K562 (cell line): ENCODE results near the gene PRR36. TPM values are rescaled to one million over a fixed set of nuclear protein-coding genes. Genes with fewer than 3 reads are reported as not detected.

ENCODE experiments used
- ATF3 ChIP-seq, 2 experiments: fragments of 450-650 bp in 1 of 2; sonication (generic) in 1 of 2; formaldehyde crosslinking in 1 of 2; IDR thresholded peaks in 1 of 2; conservative IDR thresholded peaks in 1 of 2; 2 replicates each; pipeline versions ENCODE4 v1.6.1 to v1.8.1; 2016 to 2023; ENCODE audit warnings: mild to moderate bottlenecking in 2 of 2, moderate library complexity in 2 of 2, inconsistent platforms in 1 of 2, missing genetic modification reagents in 1 of 2
- CAMTA2 ChIP-seq: fragments of 250-450 bp; sonication (Bioruptor Pico); conservative IDR thresholded peaks from 2 replicates; pipeline ENCODE4 v1.5.1; 2022
- CBFA2T3 ChIP-seq: fragments of 450-650 bp; IDR thresholded peaks from 2 replicates; pipeline ENCODE4 v1.6.1; 2017
- DDX20 ChIP-seq: fragments of 450-650 bp; IDR thresholded peaks from 2 replicates; pipeline ENCODE4 v1.6.1; 2016; ENCODE audit warnings: missing genetic modification characterization, low read depth, mild to moderate bottlenecking, missing compliant biosample characterization, moderate library complexity
- EP400 ChIP-seq: fragments of 450-650 bp; IDR thresholded peaks from 2 replicates; pipeline ENCODE4 v1.6.1; 2017; ENCODE audit warnings: antibody characterized with exemption, mild to moderate bottlenecking, moderate library complexity
- FOSL1 ChIP-seq: fragments of 200-800 bp; sonication (Bioruptor generic); conservative IDR thresholded peaks from 2 replicates; pipeline ENCODE4 v1.6.1; 2016; ENCODE audit warnings: missing genetic modification characterization, missing compliant biosample characterization
- FOXP4 ChIP-seq: sonication (generic); formaldehyde crosslinking; IDR thresholded peaks from 2 replicates; pipeline ENCODE4 v1.8.0; 2022; ENCODE audit warnings: mild to moderate bottlenecking, missing genetic modification reagents, borderline replicate concordance
- PBX2 ChIP-seq, 2 experiments: IDR thresholded peaks in 1 of 2; conservative IDR thresholded peaks in 1 of 2; 2 replicates each; pipeline ENCODE4 v1.6.1; 2016; ENCODE audit warnings: low read depth in 2 of 2, mild to moderate bottlenecking in 1 of 2, missing compliant biosample characterization in 1 of 2, missing genetic modification characterization in 1 of 2, moderate library complexity in 1 of 2
- POU5F1 ChIP-seq: fragments of 150-350 bp; IDR thresholded peaks from 2 replicates; pipeline ENCODE4 v1.6.1; 2014; ENCODE audit warnings: borderline replicate concordance, low read length, low read depth, mild to moderate bottlenecking; ENCODE audit not compliant: partially characterized antibody
- RBFOX2 ChIP-seq: fragments of 200-400 bp; formaldehyde crosslinking; IDR thresholded peaks from 2 replicates; pipeline ENCODE4 v1.6.1; 2017; ENCODE audit warnings: low read depth, mild to moderate bottlenecking, low read length, moderate library complexity
- RBM34 ChIP-seq: fragments of 200-400 bp; formaldehyde crosslinking; IDR thresholded peaks from 2 replicates; pipeline ENCODE4 v1.6.1; 2018; ENCODE audit warnings: low read length, borderline replicate concordance; ENCODE audit not compliant: insufficient read depth
- RBM39 ChIP-seq: fragments of 200-400 bp; formaldehyde crosslinking; optimal IDR thresholded peaks from 2 replicates; pipeline ENCODE3; 2018; ENCODE audit warnings: low read depth, low read length
- SMARCA5 ChIP-seq: fragments of 450-650 bp; IDR thresholded peaks from 2 replicates; pipeline ENCODE4 v1.6.1; 2016
- SPI1 ChIP-seq: IDR thresholded peaks from 2 replicates; pipeline ENCODE4 v1.6.1; 2011; ENCODE audit warnings: low read depth, low read length, control low read depth, borderline replicate concordance
- TCF3 ChIP-seq: sonication (generic); formaldehyde crosslinking; IDR thresholded peaks from 2 replicates; pipeline ENCODE4 v1.4.0; 2020; ENCODE audit warnings: mild to moderate bottlenecking, missing genetic modification reagents
- ZNF143 ChIP-seq: sonication (generic); formaldehyde crosslinking; IDR thresholded peaks from 2 replicates; pipeline ENCODE4 v1.9.0; 2022; ENCODE audit warnings: mild to moderate bottlenecking, missing genetic modification reagents
- ZNF174 ChIP-seq: fragments of 250-450 bp; sonication (Bioruptor Pico); IDR thresholded peaks from 2 replicates; pipeline ENCODE4 v1.4.0; 2020; ENCODE audit warnings: mild to moderate bottlenecking
- ZNF398 ChIP-seq: fragments of 250-450 bp; sonication (Bioruptor Pico); IDR thresholded peaks from 2 replicates; pipeline ENCODE4 v1.8.0; 2021; ENCODE audit warnings: moderate library complexity, mild to moderate bottlenecking, inconsistent platforms
- ZNF695 ChIP-seq: fragments of 450-650 bp; formaldehyde crosslinking; IDR thresholded peaks from 2 replicates; pipeline ENCODE4 v1.4.0; 2020; ENCODE audit warnings: mild to moderate bottlenecking, moderate library complexity
- polyA plus RNA-seq, 8 experiments: library from polyadenylated mRNA; depleted of rRNA in 4 of 8; stranded (reverse) in 5 of 8; unstranded in 3 of 8; fragments of >200 nt; fragmentation: Nextera tagmentation in 2 of 8; fragmentation: Illumina TruSeq in 1 of 8; extraction: Ambion mirVana in 2 of 8; extraction: Trizol in 1 of 8; gene quantifications; 2 replicates each; pipeline versions ENCODE4 v1.2.1 to v1.2.3, GENCODE V29; 2011 to 2014; ENCODE audit warnings: inconsistent platforms in 1 of 8, missing spikeins in 1 of 8
- total RNA-seq, 7 experiments: library from RNA; depleted of rRNA in 6 of 7; stranded (reverse); fragments of >200 nt in 6 of 7; fragmentation: Illumina TruSeq in 2 of 7; extraction: Trizol in 2 of 7; gene quantifications; 2 replicates each; pipeline versions ENCODE4 v1.2.1 to v1.2.3, GENCODE V29; 2011 to 2021; ENCODE audit warnings: low replicate concordance in 1 of 7

Gene PRR36
- total and polyA plus RNA-seq, 9 of the 15 experiments (the other 6 are each of a cell fraction or from before 2014, with no cell fraction given) = 0.05 to 0.42 (median 0.06) TPM; not detected in 6

- TF ChIP-seq RBM34 (no peak), PBX2 (CRISPR knock-in tag; IDR thresholded peaks at IDR 0.05; ENCODE audit: low read depth) (no peak), PBX2 (tag; conservative IDR thresholded peaks at IDR 0.05; ENCODE audit: low read depth) (no peak), RBFOX2 (peak; percentile 94), FOXP4 (CRISPR knock-in tag) (peak; percentile 88; the same call in 1 of the 2 replicates), SPI1 (no peak), ZNF143 (CRISPR knock-in tag) (no peak), ZNF398 (no peak), ZNF695 (no peak), RBM39 (no peak), FOSL1 (0 out of 2 replicates have a peak, but pooled peaks have one; percentile 30), CBFA2T3 (0 out of 2 replicates have a peak, but pooled peaks have one; percentile 2), DDX20 (no peak), EP400 (peak; percentile 88), SMARCA5 (no peak), ATF3 (IDR thresholded peaks at IDR 0.05) (peak; percentile 65), ATF3 (CRISPR knock-in tag; conservative IDR thresholded peaks at IDR 0.05) (no peak), TCF3 (no peak), CAMTA2 (CRISPR knock-in tag) (no peak), ZNF174 (CRISPR knock-in tag) (no peak), POU5F1 (peak; percentile 95)
Observed at GRCh38 chr19:7903244-7904073, 29.3 kb upstream of the PRR36 start, which contains the start of gene MAP2K7 (continued).
